ENCODE measurements around the gene TOB2.

- TF ChIP-seq, protein P1, sequence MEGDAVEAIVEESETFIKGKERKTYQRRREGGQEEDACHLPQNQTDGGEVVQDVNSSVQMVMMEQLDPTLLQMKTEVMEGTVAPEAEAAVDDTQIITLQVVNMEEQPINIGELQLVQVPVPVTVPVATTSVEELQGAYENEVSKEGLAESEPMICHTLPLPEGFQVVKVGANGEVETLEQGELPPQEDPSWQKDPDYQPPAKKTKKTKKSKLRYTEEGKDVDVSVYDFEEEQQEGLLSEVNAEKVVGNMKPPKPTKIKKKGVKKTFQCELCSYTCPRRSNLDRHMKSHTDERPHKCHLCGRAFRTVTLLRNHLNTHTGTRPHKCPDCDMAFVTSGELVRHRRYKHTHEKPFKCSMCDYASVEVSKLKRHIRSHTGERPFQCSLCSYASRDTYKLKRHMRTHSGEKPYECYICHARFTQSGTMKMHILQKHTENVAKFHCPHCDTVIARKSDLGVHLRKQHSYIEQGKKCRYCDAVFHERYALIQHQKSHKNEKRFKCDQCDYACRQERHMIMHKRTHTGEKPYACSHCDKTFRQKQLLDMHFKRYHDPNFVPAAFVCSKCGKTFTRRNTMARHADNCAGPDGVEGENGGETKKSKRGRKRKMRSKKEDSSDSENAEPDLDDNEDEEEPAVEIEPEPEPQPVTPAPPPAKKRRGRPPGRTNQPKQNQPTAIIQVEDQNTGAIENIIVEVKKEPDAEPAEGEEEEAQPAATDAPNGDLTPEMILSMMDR (IDR thresholded peaks at IDR 0.05) = no peak
- no peak for TF ChIP-seq POLR2A (IDR thresholded peaks at IDR 0.05)
Observed at GRCh38 chr22:41458161-41458728, 11.6 kb upstream of the TOB2 start.
